HG03354 (cell line): Measurements from ENCODE around the gene ZBTB20.
A peak's percentile ranks its signal among the peaks of the same experiment; 100 is the strongest.
"Not testable (repeated sequence)": the region's sequence is repeated elsewhere in the genome, so short reads cannot be mapped to it uniquely, and the experiment has no call there.

ENCODE experiments used
- ATAC-seq: cut with Tn5 transposase; IDR thresholded peaks from one replicate; pipeline ENCODE4 v1.9.1; 2021; ENCODE audit warnings: mild to moderate bottlenecking; ENCODE audit not compliant: unreplicated experiment, poor library complexity, severe bottlenecking

ZBTB20 gene

DNA sequence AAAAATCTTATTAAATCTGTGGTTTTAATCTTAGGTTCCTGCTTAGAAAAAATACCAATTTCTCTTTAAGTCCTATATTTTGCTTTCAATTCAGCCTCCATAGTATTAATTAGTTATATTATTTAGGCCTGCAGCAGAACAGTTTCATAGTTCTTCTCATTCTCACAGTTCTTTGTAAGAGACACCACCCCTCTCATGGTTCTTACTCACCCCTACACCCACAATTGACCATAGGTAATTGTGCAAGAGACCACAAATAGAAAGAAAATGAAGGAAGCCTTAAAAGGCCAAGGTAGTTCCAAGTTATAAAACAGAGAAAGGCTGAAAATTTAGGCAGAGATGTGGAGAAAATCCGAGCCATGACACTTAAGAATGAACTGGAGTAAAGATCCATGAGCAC lies 438.0 kb downstream of the ZBTB20 start:
- ATAC-seq: no peak

DNA sequence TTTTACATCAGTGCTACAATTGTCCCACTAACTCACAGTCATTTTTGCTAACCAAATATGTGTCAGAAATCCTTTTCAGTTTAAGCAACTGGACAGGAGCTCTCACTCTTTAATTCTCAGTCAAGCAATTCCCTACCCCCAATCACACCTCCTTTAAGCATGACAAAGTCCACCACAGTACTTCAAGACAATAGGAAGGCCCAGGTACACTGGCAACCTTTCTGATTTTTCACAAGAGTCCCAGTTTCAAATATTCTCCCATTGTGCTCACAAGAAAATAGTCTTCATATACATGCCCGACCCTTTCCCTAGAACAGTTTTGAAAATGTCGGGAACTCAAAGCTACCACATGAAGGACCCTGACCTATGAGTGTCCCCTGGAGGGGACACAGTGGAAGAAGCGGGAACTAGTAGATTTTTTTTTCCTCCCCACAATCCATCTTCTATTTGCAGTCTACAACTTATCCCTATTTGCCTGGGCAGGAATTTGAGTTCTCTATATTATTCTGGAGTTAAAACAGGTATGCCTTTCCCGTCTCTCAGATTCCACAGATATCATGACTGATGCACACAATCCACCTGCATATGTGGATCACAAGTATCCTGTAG lies 439.7 kb downstream of the ZBTB20 start:
- no peak for ATAC-seq

- peak; percentile 83 for ATAC-seq
These were observed 440.4 kb downstream of the ZBTB20 start for GRCh38 chr3:114706591-114707232.

DNA sequence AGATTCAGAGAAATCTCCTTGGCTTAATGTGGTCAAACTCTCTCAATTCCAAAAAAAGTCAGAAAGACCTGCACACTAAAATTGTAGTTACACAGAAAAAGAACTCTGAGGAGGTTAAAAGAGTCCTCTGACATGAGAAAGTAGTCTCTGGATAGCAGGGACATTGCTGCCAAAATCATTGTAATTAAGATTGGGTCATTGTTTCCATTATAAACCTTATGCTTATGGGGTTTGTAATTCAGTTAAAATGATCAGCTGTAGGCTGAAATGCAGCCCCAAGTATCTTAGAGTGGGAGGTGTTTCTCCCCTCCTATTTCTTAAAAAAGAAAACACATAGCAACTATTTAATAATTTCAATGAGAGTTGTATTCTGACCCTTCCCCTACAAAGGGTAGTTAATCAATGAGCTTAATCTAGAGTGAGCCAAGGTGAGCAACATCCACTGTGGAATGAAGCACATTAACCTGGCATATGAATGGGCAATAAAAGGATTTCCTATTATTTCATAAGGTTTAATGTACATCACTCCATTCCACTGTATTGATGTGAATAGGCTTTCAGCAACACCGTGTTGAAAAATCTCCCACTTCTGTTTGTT lies 446.4 kb downstream of the ZBTB20 start:
- ATAC-seq: no peak

- ATAC-seq: no peak
These were observed 448.7 kb downstream of the ZBTB20 start for GRCh38 chr3:114698146-114699105.

DNA sequence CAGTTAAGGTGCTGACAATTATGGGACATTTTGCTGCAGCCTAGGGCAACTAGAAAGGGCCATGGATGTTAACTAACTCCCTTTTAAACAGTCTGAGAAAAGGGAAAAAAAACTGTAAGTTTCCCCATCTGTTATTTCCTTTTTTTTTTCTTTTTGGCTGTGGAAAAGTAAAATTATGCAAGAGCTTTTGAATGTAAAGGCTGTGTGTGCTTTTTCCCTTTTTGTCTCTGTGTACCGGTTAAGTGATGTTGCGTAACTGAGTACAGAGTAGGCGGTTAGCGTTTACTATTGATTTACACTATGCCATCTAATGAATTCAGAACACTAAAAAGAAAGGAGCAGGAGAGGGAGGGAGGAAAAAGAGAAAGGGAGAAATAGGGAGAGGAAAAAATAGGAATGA lies 449.7 kb downstream of the ZBTB20 start:
- ATAC-seq: no peak

DNA sequence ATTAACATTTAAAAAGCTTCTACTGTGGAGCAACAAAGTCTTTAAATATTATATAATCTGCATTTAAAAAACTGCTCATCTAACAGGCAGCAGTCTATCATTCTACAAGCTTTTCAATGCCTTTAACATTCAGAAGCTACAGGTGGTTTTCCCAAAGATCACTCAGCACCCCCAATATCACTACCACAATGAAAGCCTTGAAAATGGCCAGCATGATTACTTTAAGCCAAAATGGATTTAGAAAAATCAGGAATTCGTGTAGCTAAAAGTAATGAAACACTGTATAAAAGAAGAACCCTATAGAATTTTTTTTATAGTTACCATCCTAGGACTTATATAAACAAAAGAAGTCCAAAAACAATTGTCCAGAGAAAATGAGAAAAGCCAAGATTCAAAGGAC lies 452.8 kb downstream of the ZBTB20 start:
- no peak for ATAC-seq

GRCh38 chr3:114691871-114692270 lies 455.2 kb downstream of the ZBTB20 start:
- ATAC-seq: no peak

GRCh38 chr3:114690911-114691310 lies 456.2 kb downstream of the ZBTB20 start:
- ATAC-seq: no peak

DNA sequence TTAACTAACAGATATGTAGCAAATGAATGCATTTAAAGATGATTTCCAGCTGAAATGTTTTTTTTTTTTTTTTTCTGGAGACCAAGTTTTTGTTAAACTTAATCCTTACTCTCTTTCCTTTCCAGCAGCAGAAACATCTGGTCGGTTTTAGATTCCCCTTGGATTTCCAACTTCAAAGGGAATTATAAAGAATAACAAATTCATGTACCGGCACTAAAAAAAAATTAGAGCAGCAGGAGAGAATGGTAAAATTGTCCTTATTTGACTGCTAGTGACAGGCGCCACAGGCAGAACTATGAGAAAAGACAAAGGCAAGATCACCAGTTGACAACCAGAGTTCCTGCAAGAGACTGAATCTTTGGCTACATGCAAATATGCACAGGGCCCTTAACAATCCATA lies 459.9 kb downstream of the ZBTB20 start:
- ATAC-seq: no peak

DNA sequence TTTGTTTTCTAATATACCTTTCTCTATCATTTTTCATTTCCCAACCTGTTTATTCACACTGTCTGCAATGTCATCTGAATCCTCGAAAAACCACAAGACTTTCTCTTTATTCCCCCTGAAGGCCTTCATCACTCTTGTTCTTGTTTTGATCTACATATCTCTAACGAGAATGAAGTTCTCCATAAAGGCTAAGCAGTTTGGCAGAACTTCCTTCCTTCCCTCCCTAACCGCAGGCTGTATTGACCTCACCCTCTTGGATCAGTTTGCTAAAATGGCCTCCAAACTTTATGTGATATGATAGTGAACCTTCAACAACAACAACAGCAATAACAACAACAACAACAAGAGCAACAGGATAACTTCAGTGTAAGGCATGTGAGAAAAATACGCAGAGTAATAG lies 460.5 kb downstream of the ZBTB20 start:
- no peak for ATAC-seq

- no peak for ATAC-seq
These were observed 461.9 kb downstream of the ZBTB20 start for GRCh38 chr3:114685161-114685560.

DNA sequence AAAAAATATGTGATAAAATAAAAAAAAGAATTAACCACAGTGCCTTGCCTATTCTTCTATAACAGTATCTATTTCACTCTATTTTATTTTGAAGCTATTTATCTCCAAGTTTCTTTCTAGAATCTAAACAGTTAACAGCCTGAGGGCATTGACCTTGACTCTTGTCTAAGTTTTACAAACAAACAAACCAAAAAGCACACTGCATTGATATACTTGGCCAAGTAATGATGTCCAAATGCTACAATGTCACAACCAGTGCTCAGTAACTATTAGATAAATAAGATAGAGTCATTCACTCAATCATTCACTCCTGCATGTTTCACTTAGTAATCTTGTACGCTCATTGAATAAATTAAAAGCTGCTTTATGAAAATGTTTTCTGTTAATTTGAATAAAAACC lies 466.8 kb downstream of the ZBTB20 start:
- ATAC-seq: no peak

GRCh38 chr3:114679773-114680172 lies 467.3 kb downstream of the ZBTB20 start:
- not testable (repeated sequence) for ATAC-seq

DNA sequence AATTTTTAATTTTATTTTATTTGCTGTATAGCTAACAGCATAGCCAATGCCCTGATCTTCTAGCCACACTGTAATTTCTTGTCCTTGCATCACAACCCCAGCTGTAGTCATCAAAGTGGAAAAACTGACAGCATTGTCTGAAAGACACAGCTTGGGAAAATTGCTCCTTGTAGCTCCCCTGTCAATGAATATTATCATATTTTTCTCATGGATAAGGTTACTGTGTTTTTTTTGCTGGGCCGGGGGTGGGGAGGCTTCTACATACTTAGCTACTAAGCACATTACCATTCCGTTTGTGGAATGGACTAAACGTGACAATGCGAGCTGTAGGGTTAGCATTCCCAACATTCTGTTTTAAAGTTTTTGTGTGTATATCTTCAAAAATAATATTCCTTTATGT lies 472.0 kb downstream of the ZBTB20 start:
- ATAC-seq: no peak

DNA sequence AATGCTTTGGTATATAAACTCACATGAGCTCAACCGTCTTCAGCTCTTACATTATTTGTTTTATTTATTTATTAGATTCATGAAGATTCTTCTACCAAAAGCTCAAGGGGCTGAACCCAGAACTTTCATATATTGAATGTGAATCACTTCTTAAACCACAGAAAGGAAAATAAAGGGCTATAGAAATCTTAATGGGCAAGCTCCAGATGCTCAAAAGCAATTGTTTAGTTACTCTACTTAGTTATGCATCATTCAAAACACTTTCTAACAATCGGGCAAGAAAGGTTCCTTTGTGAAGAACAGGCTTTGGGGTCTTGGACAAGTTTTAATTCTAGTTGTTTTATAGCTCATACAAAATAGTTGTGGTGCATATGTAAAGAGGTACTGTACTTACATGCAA lies 473.1 kb downstream of the ZBTB20 start:
- no peak for ATAC-seq

DNA sequence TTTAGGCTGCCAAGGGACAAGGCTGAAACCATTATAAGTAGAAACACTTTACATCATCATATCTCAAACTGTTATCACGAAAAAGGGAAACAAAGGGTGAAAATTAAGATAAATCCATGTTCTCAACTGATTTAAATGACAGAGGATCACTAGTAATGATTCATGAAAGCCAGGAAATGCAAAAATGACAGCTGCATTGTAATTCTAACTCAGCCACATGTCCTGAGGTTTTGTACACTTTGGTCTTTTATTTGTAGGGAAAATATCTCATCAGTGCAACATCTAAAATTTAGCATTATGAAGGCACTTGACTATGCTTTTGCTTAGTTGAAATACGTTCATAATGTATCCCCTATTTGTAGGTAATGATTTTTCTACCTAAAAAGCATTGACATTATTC lies 473.6 kb downstream of the ZBTB20 start:
- no peak for ATAC-seq

- ATAC-seq: no peak
These were observed 474.2 kb downstream of the ZBTB20 start for GRCh38 chr3:114672692-114673447.

DNA sequence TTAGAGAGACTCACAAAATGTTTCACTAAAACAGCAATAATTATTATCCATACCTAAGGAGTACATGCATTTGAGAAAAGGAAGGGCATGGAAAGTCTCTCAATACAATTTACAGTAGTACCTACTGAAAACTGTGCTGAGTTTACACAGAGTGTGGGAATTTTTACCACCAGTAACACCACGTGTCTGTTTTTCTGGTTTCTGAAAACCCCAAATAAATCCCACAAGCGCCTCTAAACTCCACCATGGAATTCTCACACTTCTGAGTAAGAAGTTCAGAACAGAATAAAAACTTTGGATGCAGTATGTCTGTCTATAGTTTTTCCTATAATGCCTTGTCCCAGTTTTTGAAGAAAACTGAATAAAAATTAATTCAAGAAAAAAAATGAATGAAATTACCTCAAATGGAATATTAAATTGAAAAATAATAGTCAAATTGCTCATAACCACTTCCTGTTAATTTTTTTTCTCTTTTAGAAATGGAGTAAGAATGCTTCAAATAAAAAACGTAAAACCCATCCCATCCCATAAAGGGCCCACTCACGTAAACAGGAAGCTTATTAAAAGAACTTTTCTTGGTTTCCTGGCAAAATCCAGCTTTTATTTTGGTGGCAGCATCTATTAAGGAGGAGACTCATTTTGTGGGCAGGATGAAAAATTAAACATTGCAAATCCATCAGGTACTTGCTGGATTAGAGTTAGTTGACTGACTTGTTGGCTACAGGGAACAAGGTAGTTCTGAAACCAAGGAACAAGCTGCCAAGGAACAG lies 475.2 kb downstream of the ZBTB20 start:
- no peak for ATAC-seq
